Hematopoietic multipotent progenitor cell treated with erythropoietin and hydrocortisone succinate and interleukin-3 and kit ligand, for 4 days (in vitro differentiated cells): ENCODE measurements around the gene ANO2.
A peak's percentile ranks its signal among the peaks of the same experiment; 100 is the strongest.
"Not testable (repeated sequence)": the region's sequence is repeated elsewhere in the genome, so short reads cannot be mapped to it uniquely, and the experiment has no call there.

Experiments used
- DNase-seq: peaks from one replicate; pipeline ENCODE4 v3.0.0-alpha.2; 2015

The ANO2 gene

DNA sequence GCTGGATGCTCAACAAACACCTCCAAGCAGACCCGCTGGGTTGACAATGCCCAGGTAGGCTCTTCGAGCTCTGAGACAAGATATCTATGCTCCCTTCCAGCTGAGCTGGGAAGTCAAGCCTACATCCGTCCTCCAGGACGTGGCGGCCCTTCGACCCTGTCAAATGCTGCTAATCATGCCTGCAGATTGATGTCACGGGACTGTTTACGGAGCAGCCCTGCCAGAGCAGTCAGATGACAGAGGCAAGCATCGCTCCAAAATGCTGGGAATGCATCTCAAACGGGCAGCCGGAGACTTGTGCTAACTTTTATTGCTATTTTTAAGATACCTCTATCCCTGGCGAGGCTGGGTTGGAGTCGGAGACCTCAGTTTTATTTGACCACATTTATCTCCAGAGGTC is 373.9 kb downstream of the ANO2 start:
- no peak for DNase-seq

DNA sequence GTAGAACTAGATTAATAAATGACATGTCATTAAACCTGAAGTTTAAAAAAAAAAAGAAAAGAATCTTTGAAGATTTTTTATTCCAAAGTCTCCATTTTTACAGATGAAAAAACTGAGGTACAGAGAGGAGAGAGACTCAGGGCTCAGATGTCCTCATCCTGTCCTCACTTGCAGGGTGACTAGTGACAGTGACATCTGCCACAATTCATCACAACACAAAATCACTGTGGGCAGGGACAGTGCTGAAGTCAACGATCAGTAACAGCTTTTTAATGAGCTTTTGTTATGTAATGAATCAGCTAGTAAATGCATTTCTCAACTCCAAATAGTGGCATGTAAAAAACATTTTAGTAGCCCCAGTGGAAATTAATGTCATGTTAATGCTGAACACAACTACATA is 374.6 kb downstream of the ANO2 start:
- no peak for DNase-seq

DNA sequence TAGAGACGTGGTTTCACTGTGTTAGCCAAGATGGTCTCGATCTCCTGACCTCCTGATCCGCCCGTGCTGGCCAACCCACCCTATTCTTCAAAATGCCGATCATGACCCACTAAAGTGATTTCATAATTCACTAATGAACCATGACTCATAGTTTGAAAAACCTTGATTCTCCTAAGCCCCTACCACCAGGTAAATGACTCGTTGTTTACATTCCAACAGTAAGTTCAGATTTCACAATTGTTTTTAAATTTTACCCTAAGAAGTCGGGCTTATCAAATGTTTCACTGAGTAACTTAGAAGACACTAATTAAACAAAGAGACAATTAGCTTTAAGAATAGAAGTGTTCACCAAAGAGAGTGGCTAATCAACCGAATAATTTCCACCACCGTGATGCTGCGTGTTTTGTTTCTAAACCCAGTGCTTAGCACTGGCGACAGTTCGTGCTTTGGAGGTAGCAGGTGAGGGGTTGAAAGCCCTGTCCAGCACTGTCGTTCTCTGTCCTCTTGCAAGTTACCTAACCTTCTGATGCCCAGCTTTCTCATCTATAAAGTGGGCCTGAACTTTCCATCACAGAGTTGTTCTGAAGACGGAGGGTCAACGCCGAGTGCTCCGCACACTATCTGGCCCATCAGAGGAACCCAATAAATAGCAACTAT is 376.6 kb downstream of the ANO2 start:
- DNase-seq, result no peak

DNA sequence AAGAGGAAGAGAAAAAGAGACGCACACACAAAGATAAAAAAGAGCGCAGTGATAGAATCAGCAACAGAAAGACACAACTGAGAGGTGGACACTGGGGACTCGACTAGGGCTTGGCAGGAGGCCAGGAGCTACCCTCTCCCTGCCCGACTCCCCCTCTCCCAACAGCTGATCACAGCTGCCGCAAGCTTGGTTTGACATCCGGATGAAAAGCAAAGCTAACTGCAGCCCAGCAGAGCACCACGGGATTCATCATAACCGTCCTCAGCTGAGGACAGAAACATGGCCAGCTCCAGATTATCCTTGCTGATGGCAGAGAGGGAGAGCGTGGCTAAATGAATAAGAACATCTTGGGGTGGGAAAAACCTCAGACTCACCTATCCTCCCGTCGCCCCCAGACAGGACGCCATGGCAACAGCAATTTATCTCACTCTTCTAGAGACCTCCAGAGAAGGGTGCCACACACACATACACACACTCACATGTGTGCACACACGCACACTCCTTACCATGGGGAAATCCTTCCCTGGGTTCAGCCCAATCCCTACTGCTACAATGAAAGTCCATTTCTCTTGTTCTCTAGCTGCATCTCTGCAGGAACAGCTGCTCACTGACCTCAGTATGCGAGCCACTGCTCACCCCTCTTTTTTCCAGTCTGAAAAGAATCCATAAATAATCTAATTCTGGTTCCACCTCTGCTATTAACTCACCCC is 377.9 kb downstream of the ANO2 start:
- peak; percentile 12 for DNase-seq

DNA sequence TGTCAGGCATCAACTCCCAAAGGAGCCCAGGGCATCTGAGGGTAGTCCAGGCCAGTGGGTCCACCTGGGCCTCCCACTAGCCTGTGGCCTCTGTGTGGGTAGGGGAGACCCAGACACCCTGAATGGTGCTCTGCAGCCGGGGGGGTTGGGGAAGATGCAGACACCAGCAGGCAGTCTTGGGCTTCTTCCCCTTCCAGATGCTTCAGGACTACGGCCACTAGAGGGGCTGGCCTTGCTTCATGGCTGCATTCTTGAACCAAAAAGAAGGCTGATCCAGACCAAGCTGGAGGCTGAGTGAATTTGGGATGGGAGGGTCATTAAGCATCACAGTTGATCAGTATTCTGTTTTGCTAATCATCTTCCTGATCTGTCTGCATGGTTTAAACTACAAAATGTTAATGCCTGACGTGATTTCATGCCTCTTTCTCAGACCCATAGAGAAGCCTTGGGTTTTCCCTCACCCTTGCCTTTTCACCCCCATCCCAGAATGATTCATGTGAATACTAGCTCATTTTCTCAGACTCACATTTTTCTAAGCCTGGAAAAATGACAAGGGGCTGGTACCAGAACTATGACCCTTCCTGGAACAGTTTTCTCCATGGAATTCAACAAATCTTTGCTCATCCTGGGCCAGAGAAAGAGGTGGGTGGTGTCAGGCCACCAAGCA is 379.0 kb downstream of the ANO2 start:
- no peak for DNase-seq

DNA sequence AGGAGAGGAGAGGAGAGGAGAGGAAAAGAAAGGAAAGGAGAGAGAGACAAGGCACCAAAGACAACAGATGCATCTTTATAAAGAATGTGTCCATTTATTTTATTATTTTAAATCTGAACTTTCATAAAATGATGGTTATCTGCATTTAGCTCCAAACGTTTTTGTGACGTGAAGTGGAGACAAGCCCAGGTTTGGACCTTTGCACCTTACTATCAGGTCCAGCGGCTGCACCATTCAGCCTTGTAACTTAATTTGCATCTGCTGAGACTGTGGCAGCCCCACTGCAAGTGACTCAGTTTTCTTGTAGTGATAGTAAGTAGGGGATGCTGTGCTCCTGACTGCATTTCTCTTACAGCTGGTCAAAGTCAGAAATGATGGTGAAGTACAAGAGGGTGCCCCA is 382.5 kb downstream of the ANO2 start:
- DNase-seq, result no peak

DNA sequence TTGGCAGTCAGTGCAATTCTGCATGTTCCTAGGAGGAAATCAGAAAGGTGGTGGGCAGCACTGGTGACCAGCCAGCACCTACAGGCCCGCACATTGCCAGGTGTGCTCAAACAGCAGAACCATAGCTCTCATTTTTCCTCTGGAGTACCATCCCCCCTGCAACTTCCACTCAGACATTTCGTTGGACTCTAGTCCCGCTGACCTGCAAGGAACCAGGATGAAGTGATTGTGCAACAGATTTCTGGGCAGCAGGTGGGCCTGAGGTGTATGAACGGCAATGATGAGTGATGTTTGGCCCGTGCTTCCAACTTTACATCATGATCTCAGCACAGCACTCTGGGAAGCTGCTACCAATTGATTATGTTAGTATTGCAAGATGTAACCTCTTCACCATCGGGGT is 383.2 kb downstream of the ANO2 start:
- DNase-seq, result no peak

DNA sequence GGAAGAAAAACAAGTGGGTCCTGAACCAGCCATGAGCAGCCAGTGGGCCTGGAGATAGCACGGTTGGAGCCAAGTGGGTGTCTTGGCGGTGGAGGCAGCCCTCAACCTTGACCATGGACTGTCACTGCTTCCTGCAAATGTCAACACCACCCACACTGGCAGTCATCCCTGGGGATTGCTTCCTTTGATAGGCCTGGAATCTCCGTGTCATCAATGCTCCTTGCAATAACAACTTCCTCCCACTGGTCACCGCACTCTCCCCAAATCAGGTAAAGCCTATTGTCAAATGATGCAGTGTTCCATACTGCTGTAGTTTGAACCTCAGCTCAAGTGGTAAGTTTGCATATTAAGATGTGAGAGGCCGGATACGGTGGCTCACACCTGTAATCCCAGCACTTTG is 384.0 kb downstream of the ANO2 start:
- DNase-seq, result peak; percentile 7

DNA sequence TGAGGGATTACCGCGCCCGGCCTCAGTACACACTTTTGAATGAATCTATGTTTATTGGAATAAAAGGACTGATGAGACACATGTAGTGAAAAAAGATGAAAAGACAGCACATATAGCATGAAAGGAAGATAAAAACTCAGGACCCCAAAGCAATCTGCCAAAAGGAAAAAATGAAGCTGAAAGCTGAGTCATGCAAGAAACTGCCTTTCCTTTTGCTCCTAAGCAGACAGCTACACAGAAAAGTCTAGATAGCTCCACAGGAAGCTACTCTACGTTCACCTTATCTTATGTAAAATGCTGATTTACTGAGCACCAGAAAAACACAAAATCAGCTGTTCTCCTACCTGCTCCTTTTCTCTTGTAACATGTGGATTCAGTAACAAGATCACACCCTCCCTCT is 384.8 kb downstream of the ANO2 start:
- peak; percentile 40 for DNase-seq

DNA sequence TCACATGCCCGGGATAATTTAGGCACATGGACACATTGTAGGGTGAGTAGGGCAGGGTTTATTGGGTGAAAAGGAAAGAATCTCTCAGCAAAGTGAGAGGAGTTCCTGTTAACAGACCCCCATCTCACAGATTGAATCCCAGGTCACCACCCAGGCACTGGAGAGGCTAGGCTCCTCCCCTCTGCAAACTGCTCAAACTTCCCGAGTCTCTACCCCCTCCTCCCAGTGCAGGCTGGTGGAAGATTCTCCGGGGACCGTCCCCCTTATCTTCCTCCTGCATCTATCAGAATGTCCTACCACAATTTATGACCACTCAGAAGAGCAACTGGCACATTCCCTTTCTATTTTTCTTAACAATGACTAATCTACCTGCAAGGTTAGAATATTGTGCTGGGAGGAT is 387.2 kb downstream of the ANO2 start:
- DNase-seq, result peak; percentile 18

DNA sequence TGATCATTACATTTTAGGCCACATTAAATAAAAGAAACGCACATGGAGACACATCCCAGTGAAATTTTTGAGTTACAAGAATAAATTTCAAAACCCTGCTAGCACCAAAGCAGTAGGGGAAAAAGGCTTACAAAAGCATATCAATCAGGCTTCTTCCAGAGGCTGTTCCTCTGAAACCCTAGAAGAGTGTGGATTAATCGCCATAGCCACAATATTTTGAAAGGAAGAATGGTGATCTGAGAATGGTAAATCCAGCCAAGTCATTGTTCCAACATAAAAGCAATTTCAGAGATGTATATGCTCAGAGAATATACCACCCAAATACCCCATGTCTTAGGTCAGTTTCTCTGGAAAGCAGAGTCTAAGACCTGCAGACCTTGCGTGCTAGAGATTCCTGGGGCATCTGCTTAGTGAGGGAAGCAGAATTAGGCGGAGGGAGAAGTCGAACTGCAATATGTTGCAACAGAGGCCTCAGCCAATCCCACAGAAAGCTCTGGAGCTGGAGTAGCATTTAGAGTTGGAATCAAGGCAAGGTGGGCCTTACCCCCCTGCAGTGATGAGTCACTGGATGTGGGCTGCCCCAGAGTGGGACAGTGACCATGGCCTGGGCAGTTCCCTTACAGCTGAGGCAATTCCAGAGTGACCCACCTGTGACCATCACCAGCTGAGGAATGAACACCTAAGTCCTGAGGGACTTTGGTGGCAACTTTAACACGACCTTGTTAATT is 387.9 kb downstream of the ANO2 start:
- no peak for DNase-seq

DNA sequence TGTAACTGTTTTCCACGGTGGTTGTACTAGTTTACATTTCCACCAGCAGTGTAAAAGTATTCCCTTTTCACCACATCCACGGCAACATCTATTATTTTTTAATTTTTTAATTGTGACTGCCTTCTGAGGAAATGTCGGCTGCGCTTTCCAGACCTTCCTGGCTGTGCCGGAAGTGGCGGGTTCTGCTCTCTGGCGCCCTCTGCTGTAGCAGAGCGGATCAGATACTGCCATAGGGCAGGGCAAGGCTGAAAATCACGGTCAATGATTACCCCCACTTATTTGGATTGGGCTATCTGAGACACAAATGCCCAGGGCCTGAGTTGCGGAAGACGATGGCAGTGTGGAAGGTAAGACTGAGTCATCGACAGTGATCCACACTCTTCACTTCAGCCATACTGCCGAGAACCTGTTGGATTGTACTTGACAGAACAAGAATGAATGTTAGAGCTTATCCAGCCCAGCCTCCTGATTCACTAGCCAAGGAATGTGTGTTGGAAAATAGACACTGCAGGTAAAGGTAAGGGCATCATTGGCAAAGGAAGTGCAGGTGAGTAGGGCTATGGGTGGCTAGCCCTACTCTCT is 388.9 kb downstream of the ANO2 start:
- no peak for DNase-seq

DNA sequence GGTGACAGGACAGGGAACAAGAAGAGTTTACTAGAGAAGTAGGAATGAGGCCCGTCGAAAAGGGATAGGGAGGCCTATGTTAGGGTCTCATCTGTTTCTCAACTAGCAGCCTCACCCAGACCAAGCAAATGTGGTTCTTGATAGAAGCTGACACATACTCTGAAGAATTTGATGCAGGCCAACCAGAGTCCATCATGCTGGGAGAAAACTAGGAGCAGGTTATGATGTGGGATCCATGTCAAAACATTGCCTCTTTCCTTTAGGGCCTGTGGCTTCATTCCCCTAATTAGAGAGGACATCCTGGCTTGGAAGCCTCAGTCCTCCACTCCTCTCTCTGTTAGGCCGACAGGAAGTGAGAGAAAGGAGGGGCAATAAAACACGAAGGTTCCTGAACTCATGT is 390.3 kb downstream of the ANO2 start:
- no peak for DNase-seq

DNA sequence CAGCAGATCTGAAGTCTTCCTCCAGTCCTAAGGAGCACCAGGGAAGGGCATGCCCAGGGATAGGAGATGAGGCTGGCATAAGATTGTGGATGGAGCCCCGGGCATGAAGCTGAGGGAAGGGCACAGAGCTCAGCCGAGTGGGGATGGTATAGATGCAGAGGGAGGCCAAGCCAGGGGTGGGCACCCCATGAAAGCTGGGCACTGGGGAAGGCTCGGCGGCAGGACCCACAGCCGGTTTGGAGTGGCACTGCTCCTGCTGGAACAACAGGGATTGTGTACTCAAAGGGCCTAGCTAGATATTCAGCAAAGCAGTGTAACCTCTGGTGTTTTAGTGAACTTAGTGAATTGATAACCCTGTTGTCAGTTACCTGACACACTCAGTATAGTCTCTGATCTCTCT is 396.0 kb downstream of the ANO2 start:
- no peak for DNase-seq

DNA sequence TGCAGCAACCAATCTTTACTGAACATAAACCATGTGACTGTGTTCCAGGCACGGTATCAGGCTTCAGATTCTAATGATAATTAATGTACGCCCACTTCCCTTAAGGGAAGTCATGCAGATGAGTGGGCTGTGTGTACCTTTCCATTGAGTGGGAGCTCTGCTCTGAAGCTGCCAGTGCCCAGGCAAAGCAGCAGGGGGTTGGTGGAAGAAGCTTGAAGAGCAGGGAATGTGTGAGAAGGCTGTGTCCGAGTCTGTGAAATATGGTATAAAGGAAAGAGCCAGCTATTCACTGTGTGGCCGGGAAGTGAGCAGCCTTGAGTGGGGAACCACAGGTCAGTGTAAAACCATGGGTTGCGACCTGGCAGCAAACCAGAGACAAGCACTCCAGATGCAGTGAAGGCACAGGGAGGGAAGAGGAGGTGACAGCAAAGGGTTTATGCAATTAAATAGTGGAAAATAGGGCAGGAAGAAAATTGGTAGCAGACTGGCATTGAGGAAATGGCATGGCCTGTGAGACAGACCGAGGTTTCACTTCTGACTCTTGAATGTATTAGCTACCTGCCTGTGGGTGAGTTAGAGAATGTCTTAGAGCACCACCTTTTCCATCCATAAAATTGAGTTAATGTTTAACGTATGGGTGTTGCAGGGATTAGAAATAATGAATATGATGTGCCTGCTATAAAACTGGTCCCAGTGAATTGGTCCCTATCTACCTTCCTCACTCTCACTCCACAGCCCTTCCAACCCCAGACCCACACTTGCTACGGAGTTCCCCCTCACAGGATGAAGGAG is 396.7 kb downstream of the ANO2 start:
- DNase-seq, result no peak

DNA sequence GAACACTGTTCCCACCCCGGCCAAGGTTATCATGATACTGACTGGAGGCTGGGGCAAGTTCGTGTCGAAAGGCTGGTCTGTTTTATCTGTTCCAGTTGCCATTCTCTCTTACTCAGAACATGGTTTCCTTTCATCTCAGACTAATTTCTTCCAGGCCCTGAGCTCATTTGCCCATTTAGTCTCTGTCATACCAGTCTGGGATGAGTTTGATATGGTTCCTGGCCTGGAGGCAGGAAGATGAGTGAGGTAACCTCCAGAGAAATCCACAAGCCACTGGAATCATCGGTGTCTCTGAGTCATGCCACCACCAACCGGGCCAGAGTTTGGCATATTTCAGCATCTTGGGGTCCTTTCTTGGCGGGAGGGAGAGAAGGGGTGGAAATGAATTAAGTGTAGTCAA is 398.4 kb downstream of the ANO2 start:
- no peak for DNase-seq

DNA sequence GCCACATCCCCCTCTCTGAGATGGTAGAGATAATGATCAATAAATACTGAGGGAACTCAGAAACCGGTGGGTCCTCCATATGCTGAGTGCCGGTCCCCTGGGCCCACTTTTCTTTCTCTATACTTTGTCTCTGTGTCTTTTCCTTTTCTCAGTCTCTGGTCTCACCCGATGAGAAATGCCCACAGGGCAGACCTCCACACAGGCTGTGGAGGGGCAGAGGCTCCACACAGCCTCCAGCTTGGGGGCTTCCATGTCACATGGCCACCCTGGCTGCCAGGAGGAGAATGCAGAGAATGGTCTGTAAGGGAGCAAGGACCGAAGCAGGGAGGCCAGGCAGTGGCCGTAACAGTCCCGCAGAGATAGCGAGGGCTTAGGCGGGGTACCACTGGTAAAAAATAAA is 407.3 kb downstream of the ANO2 start:
- DNase-seq, result no peak

DNA sequence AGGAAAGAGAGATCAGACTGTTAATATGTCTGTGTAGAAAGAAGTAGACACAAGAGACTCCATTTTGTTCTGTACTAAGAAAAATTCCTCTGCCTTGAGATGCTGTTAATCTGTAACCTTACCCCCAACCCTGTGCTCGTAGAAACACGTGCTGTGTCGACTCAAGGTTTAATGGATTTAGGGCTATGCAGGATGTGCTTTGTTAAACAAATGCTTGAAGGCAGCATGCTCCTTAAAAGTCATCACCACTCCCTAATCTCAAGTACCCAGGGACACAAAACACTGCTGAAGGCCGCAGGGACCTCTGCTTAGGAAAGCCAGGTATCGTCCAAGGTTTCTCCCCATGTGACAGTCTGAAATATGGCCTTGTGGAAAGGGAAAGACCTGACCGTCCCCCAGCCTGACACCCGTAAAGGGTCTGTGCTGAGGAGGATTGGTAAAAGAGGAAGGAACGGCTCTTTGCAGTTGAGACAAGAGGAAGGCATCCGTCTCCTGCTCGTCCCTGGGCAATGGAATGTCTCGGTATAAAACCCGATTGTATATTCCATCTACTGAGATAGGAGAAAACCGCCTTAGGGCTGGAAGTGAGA is 407.9 kb downstream of the ANO2 start:
- not testable (repeated sequence) for DNase-seq

DNA sequence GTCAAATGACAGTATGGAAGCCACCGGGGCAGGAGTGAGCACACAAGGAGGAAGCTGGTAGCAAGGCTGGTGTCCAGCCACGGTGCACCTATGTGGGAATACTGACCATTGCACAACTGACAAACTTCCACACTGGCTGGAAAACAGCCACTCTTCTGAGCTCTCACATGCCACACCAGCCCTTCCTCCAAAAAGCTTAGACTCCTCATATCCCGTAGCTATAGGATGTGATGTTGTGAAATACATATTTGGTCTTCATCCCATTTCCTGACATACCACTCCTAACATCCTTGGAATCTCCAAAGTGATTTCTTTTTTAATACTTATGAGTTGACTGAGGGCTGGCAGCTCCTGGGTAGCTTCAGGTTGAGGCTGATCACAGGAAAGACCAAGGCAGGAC is 409.5 kb downstream of the ANO2 start:
- DNase-seq, result no peak

DNA sequence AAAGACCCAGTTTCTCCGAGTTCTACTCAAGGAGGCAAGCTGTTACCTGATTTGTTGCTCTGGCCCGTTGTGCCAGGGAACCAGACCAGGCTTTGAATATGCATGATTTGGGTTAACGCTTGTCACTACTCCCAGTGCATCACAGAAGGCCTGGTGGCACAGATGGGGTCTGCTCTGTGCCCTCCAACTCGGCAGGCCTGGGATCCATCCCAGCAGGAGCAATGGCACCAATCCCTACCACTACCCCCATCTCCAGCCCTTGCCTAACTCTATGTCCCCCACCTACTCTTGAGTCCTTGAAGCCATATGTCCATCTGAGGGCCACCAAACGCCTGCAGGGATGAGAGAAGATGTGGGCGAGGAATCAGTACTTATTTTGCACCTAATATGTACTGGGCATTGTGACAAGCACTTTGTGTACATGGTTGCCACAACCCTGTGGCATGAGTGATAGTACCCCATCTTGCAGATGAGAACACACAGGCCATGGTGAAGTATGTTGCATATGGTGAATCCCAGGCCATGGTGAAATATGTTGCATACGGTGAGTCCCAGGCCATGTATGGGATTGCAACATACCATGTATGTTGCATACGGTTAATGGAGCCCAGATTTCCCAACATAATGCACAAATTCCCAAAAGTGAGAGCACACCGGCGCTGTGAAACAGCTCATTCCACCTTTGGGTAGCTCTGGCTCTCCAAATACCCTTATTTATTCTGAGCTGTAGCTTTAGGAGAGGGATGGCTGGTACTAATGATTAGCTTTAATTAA is 410.4 kb downstream of the ANO2 start:
- DNase-seq, result no peak

DNA sequence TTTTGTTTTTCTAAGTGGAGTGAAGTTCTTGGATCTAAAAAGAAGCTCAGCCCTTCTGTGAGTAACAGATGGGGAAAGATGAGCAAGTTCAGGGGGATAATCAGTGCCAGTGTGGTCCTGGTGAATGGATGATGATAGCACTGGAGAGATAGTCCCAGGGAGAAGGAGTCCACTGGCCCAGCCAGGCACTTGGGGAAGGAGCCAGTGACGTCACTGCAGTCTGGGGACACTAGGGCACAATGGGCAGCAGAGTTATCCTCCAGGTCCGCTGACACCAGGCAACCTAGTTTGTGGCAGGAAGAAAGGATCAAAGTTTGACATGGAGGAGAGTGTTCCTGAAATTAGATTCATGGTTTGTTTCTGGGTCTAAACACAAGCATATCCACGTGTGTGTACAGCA is 411.7 kb downstream of the ANO2 start:
- DNase-seq, result no peak
